GM10266 (cell line): Measurements from ENCODE around the gene SDR42E2.
"Not testable (repeated sequence)": the region's sequence is repeated elsewhere in the genome, so short reads cannot be mapped to it uniquely, and the experiment has no call there.

Experiments
- DNase-seq: peaks from one replicate; pipeline ENCODE4 v3.0.0; 2012; ENCODE audit errors: extremely low spot score
- TF ChIP-seq, protein P1 (sequence below): IDR thresholded peaks from 2 replicates; pipeline ENCODE4 v1.5.1; 2012; ENCODE audit warnings: mild to moderate bottlenecking, low read depth; ENCODE audit not compliant: control insufficient read depth, insufficient read depth; ENCODE audit errors: missing control alignments

Gene SDR42E2

DNA sequence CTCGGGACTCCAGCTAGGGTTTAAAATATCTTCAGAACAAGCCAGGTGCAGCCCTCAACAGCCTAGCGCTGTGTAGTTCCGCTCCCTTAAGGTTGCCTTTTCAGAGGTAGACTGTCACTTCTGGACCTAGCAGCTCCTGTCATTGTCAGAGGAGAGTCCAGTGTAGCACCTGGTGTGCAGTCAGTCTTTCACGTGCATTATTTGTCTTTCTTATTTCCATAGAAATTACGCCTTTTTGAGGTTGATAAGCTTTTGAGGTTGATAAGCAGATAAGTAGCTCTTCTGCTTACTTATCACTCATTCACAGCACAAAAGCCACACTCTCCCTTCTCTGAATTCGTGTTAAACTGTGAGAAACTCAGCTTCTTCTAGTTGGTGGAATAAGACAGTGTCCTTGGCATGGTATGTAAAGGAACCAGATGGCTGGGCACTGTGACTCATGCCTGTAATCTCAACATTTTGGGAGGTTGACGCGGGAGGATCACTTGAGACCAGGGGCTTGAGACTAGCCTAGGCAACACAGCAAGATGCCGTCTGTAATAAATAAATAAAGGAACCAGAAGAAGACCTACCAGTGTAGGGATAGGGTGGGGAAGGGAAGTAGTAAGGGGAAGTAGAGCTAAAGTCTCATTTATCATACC is 54.0 kb downstream of the SDR42E2 start:
- DNase-seq: no peak
- TF ChIP-seq, protein P1, sequence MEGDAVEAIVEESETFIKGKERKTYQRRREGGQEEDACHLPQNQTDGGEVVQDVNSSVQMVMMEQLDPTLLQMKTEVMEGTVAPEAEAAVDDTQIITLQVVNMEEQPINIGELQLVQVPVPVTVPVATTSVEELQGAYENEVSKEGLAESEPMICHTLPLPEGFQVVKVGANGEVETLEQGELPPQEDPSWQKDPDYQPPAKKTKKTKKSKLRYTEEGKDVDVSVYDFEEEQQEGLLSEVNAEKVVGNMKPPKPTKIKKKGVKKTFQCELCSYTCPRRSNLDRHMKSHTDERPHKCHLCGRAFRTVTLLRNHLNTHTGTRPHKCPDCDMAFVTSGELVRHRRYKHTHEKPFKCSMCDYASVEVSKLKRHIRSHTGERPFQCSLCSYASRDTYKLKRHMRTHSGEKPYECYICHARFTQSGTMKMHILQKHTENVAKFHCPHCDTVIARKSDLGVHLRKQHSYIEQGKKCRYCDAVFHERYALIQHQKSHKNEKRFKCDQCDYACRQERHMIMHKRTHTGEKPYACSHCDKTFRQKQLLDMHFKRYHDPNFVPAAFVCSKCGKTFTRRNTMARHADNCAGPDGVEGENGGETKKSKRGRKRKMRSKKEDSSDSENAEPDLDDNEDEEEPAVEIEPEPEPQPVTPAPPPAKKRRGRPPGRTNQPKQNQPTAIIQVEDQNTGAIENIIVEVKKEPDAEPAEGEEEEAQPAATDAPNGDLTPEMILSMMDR: no peak

DNA sequence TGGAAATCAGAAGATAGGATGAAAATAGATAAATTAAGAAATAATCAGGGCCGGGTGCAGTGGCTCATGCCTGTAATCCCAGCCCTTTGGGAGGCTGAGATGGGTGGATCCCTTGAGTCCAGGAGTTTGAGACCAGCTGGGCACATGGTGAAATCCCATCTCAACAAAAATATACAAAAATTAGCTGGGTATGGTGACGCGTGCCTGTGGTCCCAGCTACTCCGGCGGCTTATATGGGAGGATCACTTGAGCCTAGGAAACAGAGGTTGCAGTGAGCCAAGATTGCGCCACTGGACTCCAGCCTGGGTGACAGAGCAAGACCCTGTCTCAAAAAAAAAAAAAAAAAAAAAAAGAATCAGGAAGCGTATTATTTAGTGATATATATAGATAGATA is 54.5 kb downstream of the SDR42E2 start:
- not testable (repeated sequence) for DNase-seq

DNA sequence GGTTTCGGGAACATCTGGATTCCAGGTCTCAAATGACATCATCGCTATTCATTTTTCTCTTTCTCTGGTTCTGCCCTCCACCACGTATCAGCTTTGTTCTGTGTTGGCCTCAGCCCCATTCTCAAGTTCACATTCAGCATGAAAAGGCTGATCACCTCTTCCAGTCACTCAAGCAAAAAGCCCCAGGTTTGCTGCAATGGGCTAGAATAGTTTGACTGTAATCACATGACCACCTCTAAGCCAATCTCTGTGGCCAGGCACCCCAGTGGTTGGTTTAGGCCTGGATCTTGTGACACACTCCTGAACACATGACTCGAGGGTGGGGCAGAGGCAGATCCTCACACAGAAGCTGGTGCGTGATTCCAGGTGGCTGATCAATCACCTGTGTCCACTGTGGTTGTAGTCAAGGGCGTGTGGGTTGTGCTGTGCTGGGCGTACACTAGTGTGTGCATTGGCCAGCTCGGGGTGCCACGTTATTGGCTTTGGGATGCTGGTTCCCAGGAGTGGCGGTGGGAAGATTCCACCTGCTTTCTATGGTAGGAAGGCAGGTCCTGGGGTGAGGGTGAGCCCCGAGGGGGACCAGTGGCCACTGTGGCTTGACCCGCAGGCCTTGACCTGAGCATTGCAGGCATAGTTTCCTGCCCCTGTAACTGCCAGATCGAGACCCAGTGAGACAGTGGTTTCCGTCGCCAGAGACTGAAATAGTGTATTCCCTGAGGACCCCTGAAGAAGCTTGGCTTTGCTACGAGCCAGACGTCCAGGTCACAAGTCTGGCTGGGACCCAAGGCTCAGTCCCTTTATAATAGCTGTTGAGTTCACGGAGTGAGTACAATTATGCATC is 55.8 kb downstream of the SDR42E2 start:
- DNase-seq: peak; percentile 86
- TF ChIP-seq, protein P1: no peak

DNA sequence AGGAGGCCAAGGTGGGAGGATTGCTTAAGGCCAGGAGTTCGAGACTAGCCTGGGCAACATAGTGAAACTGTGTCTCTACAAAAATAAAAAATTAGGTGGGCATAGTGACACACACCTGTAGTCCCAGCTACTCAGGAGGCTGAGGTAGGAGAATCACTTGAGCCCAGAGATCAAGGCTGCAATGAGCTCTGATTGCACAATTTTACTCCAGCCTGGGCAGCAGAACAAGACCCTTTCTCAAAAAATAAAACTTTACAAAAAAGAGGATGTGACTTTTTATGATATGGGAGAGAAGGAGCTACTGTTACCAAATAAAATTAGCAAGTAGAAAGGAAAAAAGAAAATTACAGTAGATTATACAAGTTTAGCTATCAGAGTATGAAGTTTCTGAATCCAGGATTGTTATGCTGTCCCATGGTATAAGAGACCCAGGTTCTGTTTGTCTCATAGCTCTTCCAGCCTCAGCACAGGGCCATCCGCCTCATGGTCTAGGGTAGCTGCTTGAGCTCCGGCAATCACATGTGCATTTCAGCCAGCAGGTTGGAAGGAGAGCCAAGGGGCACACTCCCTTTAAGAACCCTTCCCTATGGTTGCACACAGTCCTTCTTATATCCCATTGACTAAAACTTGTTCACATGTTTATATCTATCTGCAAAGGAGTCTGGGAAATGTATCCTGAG is 57.2 kb downstream of the SDR42E2 start:
- TF ChIP-seq, protein P1: no peak
- no peak for DNase-seq

DNA sequence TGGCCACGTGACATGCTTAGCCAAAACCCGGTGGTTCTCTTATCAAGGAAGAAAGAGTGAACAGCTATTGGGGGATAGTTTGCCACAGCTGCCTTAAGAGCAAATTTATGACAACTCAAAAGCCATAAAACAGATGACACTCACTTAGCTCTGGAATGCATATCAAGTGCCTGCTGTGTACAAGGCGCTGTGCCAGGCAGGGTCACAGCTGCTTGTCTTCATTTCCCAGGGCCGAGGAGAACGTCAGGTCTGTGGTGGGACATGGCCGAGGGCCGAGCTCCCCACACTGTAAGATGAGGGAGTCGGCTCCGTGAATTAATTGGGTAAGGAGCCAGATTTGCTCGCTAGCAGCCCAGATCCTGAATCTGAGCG is 57.7 kb downstream of the SDR42E2 start:
- DNase-seq: no peak
- TF ChIP-seq, protein P1: no peak

DNA sequence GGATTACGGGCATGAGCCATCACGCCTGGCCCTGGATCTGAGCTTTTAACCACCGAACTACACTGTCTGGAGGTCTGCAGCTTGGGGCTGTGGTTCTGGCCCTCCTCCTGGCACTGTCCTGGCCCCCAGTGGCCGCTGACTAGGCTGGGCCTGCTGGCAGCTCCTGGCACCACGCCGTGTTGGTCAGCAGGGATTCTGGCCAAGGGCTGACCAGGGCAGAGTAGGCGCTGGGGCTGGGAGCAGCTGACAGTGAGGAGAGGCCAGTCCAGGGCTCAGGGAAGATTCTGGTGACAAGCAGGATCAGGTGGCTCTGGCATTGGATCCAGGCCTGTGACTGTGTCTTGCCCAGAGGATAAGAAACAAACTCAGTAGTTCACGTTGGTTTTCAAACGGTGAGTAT is 58.4 kb downstream of the SDR42E2 start:
- no peak for DNase-seq
- TF ChIP-seq, protein P1: no peak

DNA sequence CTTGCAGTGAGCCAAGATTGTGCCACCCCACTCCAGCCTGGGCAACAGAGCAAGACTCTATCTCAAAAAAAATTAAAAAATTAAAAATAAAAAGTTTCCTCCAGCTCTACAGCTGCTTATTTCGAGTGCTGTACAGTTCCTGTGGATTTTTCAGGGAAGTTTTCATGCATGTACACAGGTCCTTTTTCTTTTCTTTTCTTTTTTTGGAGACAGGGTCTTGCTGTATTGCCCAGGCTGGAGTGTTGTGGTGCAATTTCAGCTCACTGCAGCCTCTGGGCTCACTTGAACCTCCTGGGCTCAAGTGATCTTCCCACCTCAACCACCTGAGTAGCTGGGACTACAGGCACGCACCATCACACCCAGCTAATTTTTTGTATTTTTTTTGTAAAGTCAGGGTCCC is 59.7 kb downstream of the SDR42E2 start:
- TF ChIP-seq, protein P1: no peak
- DNase-seq: no peak
